ENCODE results near the gene HNRNPLL. TPM values are rescaled to one million over a fixed set of nuclear protein-coding genes. Genes with fewer than 3 reads are reported as not detected.

Gene HNRNPLL
- total RNA-seq, 1 donor from 2014 or later, result 29.6 TPM

- TF ChIP-seq, protein P1, sequence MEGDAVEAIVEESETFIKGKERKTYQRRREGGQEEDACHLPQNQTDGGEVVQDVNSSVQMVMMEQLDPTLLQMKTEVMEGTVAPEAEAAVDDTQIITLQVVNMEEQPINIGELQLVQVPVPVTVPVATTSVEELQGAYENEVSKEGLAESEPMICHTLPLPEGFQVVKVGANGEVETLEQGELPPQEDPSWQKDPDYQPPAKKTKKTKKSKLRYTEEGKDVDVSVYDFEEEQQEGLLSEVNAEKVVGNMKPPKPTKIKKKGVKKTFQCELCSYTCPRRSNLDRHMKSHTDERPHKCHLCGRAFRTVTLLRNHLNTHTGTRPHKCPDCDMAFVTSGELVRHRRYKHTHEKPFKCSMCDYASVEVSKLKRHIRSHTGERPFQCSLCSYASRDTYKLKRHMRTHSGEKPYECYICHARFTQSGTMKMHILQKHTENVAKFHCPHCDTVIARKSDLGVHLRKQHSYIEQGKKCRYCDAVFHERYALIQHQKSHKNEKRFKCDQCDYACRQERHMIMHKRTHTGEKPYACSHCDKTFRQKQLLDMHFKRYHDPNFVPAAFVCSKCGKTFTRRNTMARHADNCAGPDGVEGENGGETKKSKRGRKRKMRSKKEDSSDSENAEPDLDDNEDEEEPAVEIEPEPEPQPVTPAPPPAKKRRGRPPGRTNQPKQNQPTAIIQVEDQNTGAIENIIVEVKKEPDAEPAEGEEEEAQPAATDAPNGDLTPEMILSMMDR (conservative IDR thresholded peaks at IDR 0.05; ENCODE audit: low read depth, low read length), result no peak
- peak; percentile 44 for DNase-seq (ENCODE audit: low read depth)
- H3K4me3 ChIP-seq (ENCODE audit: low read depth, low read length), result no peak overlapping the region
Measured at GRCh38 chr2:38572167-38572566, 30.6 kb downstream of the HNRNPLL start.

- no peak for DNase-seq (ENCODE audit: low read depth)
- TF ChIP-seq, protein P1 (conservative IDR thresholded peaks at IDR 0.05; ENCODE audit: low read depth, low read length), result no peak
Measured at GRCh38 chr2:38571193-38571592, 31.5 kb downstream of the HNRNPLL start.

DNA sequence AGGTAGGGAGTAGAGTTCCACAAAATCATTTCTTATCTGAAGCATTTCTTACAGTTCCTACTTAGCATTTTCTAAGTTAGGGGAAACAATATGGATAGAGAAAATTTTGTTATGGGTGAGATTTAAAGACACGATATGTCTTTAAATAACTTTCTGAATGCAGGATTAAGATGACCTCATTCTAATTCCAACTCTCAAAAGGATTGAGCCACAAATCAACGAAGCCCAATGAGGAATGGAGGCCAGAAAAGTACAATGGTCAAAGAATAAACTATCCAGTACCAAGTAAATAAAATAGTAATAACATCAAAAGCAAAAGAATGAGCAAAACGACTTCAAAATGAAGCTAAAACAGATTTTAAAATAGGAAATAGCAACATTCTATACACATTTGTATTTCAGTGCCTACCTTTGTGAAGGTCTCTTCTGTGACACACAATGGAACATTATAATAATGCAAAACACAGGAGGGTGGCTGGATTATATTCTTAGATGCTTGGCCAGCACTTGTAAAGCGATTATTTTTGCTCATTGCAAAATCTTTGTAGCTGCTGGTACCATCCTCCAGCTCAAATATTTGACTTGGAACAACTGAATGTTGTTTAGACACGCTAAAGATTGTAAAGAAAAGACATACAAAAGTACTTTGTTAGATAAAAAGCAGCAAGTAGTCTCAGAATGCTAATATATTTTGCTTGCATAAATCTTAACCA, 33.8 kb downstream of the HNRNPLL start:
- DNase-seq (ENCODE audit: low read depth), result no peak

More at GRCh38 chr2:38571193-38571592, 31.5 kb downstream of the HNRNPLL start:
- no peak overlapping the region for H3K4me3 ChIP-seq (ENCODE audit: low read depth, low read length)

DNA sequence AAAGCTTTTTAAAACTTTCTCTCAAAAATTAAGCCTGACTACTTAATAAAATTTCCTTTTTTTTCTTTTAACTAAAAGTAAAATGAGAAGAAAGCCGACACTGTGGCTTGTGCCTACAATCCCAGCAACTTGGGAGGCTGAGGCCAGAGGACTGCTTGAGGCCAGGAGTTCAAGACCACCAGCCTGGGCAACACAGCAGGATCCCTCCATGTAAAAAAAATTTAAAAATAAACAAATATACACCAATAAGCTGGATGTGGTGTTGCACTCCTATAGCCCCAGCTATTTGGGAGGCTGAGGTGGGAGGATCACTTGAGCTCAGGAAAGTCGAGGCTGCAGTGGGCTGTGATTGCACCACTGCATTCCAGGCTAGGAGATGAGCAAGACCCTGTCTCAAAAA, 37.4 kb downstream of the HNRNPLL start:
- DNase-seq (ENCODE audit: low read depth), result no peak
- TF ChIP-seq, protein P1 (conservative IDR thresholded peaks at IDR 0.05; ENCODE audit: low read depth, low read length), result no peak
- H3K4me3 ChIP-seq (ENCODE audit: low read depth, low read length), result no peak overlapping the region

More for the DNA sequence above, 33.8 kb downstream of the HNRNPLL start:
- no peak overlapping the region for H3K4me3 ChIP-seq (ENCODE audit: low read depth, low read length)
- TF ChIP-seq, protein P1 (conservative IDR thresholded peaks at IDR 0.05; ENCODE audit: low read depth, low read length), result no peak

DNA sequence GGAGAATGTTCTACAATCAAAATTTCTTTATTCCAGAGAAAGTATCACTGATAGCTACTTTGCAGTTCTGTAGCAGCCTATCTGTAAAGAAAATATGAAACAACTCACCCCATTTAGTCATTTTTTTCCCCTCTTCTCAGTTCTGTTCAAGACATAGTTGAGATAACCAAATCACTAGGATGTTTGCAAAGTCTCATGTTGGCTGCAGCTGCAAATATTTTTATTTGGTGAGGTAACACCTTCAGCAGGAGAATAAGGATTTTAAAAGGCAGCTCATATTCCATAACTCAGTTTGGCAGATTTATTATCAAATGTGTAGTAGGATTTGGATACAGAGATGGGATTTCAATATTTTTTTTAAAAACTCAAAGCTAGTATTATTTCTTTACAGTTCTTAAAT, 41.0 kb downstream of the HNRNPLL start:
- TF ChIP-seq, protein P1 (conservative IDR thresholded peaks at IDR 0.05; ENCODE audit: low read depth, low read length), result no peak
- no peak for DNase-seq (ENCODE audit: low read depth)
- H3K4me3 ChIP-seq (ENCODE audit: low read depth, low read length), result no peak overlapping the region

DNA sequence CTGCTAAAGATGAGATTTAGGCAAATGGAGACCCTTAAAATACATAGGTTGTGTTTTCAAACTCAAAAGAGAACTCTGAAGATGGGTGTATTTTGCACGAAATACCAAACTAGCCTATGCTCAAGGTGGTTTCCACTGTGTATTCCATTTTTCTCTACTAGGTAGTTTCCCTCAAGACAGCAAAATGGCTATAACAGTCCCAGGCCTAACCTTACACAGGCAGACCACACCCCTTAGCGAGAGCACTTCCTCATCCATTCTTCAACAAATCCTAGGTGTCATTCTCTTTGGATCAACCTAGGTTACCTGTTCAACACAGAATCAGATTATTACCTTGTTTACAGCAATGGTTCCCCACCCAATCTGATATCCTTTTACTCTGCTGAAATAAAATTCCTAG, 42.6 kb downstream of the HNRNPLL start:
- TF ChIP-seq, protein P1 (conservative IDR thresholded peaks at IDR 0.05; ENCODE audit: low read depth, low read length), result no peak
- no peak overlapping the region for H3K4me3 ChIP-seq (ENCODE audit: low read depth, low read length)
- no peak for DNase-seq (ENCODE audit: low read depth)

- TF ChIP-seq, protein P1 (conservative IDR thresholded peaks at IDR 0.05; ENCODE audit: low read depth, low read length), result no peak
- DNase-seq (ENCODE audit: low read depth), result no peak
- no peak overlapping the region for H3K4me3 ChIP-seq (ENCODE audit: low read depth, low read length)
Measured at GRCh38 chr2:38557981-38558380, 44.7 kb downstream of the HNRNPLL start.

Data from epithelial cell of proximal tubule (primary cell).